WTC11 (cell line): ENCODE results near the gene PI4K2A. TPM values are rescaled to one million over a fixed set of nuclear protein-coding genes. Genes with fewer than 3 reads are reported as not detected.
A peak's percentile ranks its signal among the peaks of the same experiment; 100 is the strongest.

Experiments
- ARID4B ChIP-seq: sonication (generic); formaldehyde crosslinking; IDR thresholded peaks from 2 replicates; pipeline ENCODE4 v1.8.0; 2023; ENCODE audit warnings: missing genetic modification reagents, mild to moderate bottlenecking, borderline replicate concordance
- ATF2 ChIP-seq: sonication (generic); formaldehyde crosslinking; IDR thresholded peaks from 2 replicates; pipeline ENCODE4 v1.8.1; 2022; ENCODE audit warnings: low read depth, missing genetic modification reagents, borderline replicate concordance
- CREB1 ChIP-seq: sonication (generic); formaldehyde crosslinking; IDR thresholded peaks from 2 replicates; pipeline ENCODE4 v1.8.0; 2023; ENCODE audit warnings: mild to moderate bottlenecking, missing genetic modification reagents
- CREM ChIP-seq: sonication (generic); formaldehyde crosslinking; IDR thresholded peaks from 2 replicates; pipeline ENCODE4 v1.8.1; 2022; ENCODE audit warnings: mild to moderate bottlenecking, missing genetic modification reagents, moderate library complexity
- E2F1 ChIP-seq: sonication (generic); formaldehyde crosslinking; IDR thresholded peaks from 2 replicates; pipeline ENCODE4 v1.8.0; 2022; ENCODE audit warnings: mild to moderate bottlenecking, missing genetic modification reagents
- ETV6 ChIP-seq: sonication (generic); formaldehyde crosslinking; IDR thresholded peaks from 2 replicates; pipeline ENCODE4 v1.8.1; 2022; ENCODE audit warnings: mild to moderate bottlenecking, missing genetic modification reagents
- JUN ChIP-seq: sonication (generic); formaldehyde crosslinking; IDR thresholded peaks from 2 replicates; pipeline ENCODE4 v1.8.0; 2023; ENCODE audit warnings: mild to moderate bottlenecking, missing genetic modification reagents
- MAX ChIP-seq: sonication (generic); formaldehyde crosslinking; IDR thresholded peaks from 2 replicates; pipeline ENCODE4 v1.8.0; 2022; ENCODE audit warnings: mild to moderate bottlenecking, missing genetic modification reagents
- MLX ChIP-seq: sonication (generic); formaldehyde crosslinking; IDR thresholded peaks from 2 replicates; pipeline ENCODE4 v1.8.1; 2023; ENCODE audit warnings: mild to moderate bottlenecking, missing genetic modification reagents, moderate library complexity
- PRDM15 ChIP-seq: sonication (generic); formaldehyde crosslinking; IDR thresholded peaks from 2 replicates; pipeline ENCODE4 v1.8.0; 2022; ENCODE audit warnings: missing genetic modification reagents
- RELA ChIP-seq: sonication (generic); formaldehyde crosslinking; IDR thresholded peaks from 2 replicates; pipeline ENCODE4 v1.8.1; 2022; ENCODE audit warnings: missing genetic modification reagents, mild to moderate bottlenecking, borderline replicate concordance
- SMAD3 ChIP-seq: sonication (generic); formaldehyde crosslinking; IDR thresholded peaks from 2 replicates; pipeline ENCODE4 v1.8.0; 2022; ENCODE audit warnings: missing genetic modification reagents, mild to moderate bottlenecking, borderline replicate concordance
- TEAD4 ChIP-seq: sonication (generic); formaldehyde crosslinking; IDR thresholded peaks from 2 replicates; pipeline ENCODE4 v1.8.0; 2022; ENCODE audit warnings: mild to moderate bottlenecking, missing genetic modification reagents
- USF1 ChIP-seq: sonication (generic); formaldehyde crosslinking; IDR thresholded peaks from 2 replicates; pipeline ENCODE4 v1.8.0; 2022; ENCODE audit warnings: mild to moderate bottlenecking, missing genetic modification reagents
- ZNF263 ChIP-seq: sonication (generic); formaldehyde crosslinking; IDR thresholded peaks from 2 replicates; pipeline ENCODE4 v1.8.1; 2022; ENCODE audit warnings: low read depth, mild to moderate bottlenecking, moderate library complexity, missing genetic modification reagents
- ZNF281 ChIP-seq: sonication (generic); formaldehyde crosslinking; IDR thresholded peaks from 2 replicates; pipeline ENCODE4 v1.8.0; 2023; ENCODE audit warnings: mild to moderate bottlenecking, missing genetic modification reagents
- ZNF512 ChIP-seq: sonication (generic); formaldehyde crosslinking; IDR thresholded peaks from 2 replicates; pipeline ENCODE4 v1.8.1; 2022; ENCODE audit warnings: missing genetic modification reagents, borderline replicate concordance
- total RNA-seq: library from RNA; stranded (reverse); gene quantifications from 3 replicates; pipeline ENCODE4 v1.2.3, GENCODE V29; 2021

PI4K2A gene
- total RNA-seq, 1 experiment from 2014 or later: 19.5 TPM

- TF ChIP-seq MLX (CRISPR knock-in tag): 0 out of 2 replicates have a peak, but pooled peaks have one; percentile 66
- TF ChIP-seq PRDM15 (CRISPR knock-in tag): no peak; the same call in 1 of the 2 replicates
- 0 out of 2 replicates have a peak, but pooled peaks have one; percentile 25 for TF ChIP-seq JUN (CRISPR knock-in tag)
- peak; percentile 59; the same call in 1 of the 2 replicates for TF ChIP-seq TEAD4 (CRISPR knock-in tag)
- TF ChIP-seq ARID4B (CRISPR knock-in tag): peak; percentile 93
- TF ChIP-seq ZNF281 (CRISPR knock-in tag): peak; percentile 89; the same call in 1 of the 2 replicates
- 0 out of 2 replicates have a peak, but pooled peaks have one; percentile 36 for TF ChIP-seq ATF2 (CRISPR knock-in tag)
- TF ChIP-seq SMAD3: peak; percentile 86
- peak; percentile 91 for TF ChIP-seq MAX
- TF ChIP-seq ZNF512 (CRISPR knock-in tag): no peak
- TF ChIP-seq RELA (CRISPR knock-in tag): peak; percentile 90
- peak; percentile 49; the same call in 1 of the 2 replicates for TF ChIP-seq USF1 (CRISPR knock-in tag)
- TF ChIP-seq CREB1 (CRISPR knock-in tag): peak; percentile 61; the same call in 1 of the 2 replicates
- TF ChIP-seq E2F1: 0 out of 2 replicates have a peak, but pooled peaks have one; percentile 43
- 0 out of 2 replicates have a peak, but pooled peaks have one; percentile 29 for TF ChIP-seq ETV6
- peak; percentile 30; the same call in 1 of the 2 replicates for TF ChIP-seq CREM (CRISPR knock-in tag)
- TF ChIP-seq ZNF263 (CRISPR knock-in tag): 0 out of 2 replicates have a peak, but pooled peaks have one; percentile 34
These were observed 73.4 kb downstream of the PI4K2A start (continued) for GRCh38 chr10:97713826-97714400.
